Retina (tissue), 1 donor: ENCODE results near the gene PLEKHA8.

Experiments used
- DNase-seq: peaks from one replicate; pipeline ENCODE4 v3.0.0-alpha.2; 2016

The PLEKHA8 gene

GRCh38 chr7:30171766-30172447 is 143.7 kb downstream of the PLEKHA8 start:
- no peak for DNase-seq

GRCh38 chr7:30172451-30172850 is 144.2 kb downstream of the PLEKHA8 start:
- DNase-seq, result no peak

DNA sequence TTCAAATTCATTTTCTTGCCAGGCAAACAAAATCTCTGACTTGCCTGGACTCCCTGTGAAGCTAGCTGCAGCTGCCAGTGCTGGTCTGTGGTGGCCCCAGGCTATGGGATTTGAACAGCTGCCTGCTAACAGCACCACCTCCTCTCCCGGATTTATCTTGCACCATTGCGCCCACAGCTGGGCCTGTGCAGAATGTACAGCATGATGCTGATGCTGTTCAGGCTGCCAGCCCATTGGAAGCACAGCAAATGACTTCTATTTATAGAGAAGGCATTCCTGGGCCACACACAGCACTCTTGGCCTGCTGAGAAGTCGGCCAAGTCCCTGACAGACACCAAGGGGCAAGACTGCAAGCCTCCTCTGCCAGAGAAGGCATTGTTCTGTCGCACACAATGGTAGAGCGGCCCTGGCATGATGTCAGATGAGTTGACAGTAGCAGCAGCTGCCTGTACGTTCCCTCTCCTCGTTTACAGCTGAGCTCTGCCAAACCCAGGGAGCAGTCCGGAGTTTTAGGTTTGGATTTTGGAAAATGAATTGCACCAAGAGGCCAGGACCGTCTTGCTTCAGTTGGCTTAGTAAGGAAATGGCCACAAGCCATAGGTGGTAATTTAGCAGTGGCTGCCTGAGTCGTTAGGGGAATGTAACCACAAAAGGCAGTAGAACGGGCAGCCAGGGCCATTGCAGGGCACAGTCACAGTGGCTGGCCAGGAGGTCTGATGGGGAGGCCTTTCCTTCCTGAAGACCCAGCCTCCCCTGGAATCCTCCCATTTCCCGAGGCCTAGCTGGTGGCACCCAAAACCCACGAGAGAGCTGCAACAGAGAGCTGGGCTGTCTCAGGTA is 145.1 kb downstream of the PLEKHA8 start:
- DNase-seq, result peak; percentile 80

DNA sequence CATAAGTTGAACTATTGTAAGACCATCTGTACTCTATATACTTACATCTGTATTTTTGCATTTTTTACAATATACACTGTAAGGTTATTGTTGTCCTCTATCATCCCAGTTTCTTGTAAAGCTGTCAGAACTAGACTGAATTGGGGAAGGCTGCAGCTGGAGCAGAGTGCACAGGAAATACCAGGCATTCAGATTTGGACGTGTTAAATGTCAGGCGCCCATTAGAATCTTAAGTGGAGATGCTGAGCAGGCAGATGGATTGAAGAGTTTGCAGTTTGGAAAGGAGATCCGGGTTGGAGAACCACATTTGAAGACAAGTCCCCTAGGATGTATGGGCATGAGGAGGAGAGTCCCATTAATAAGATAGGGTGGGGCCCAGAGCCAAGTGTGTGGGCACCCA is 147.0 kb downstream of the PLEKHA8 start:
- no peak for DNase-seq

GRCh38 chr7:30175636-30176147 is 147.5 kb downstream of the PLEKHA8 start:
- DNase-seq, result no peak

DNA sequence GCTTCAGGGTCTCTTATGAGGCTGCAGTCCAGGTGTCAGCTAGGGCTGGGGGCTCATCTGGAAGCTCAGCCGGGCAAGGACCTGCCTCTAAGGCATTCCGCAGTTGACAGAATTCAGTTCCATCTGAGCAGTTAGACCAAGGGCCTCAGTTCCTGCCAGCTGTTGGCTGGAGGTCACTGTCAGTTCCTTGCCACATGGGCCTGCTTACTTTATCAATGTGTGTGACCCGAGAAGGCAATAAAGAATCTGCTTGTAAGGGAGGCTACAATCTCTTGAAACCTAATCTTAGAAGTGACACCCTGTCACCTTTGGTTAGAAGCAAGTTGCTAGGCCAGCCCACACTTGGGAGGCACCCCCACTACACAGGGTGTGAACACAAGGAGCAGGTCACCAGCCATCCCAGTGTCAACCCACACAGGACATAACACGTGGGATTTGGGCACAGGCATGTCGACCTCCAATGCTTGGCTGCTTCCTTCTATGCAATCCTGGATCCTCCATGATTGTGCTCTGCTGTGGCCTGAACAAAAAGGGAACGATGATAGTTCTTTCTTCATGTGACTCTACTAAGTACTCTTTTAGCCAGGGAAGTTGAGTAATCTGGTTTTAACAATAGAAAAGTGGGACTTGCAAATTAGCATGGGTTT is 148.4 kb downstream of the PLEKHA8 start:
- DNase-seq, result no peak

GRCh38 chr7:30177186-30177585 is 149.0 kb downstream of the PLEKHA8 start:
- DNase-seq, result no peak

DNA sequence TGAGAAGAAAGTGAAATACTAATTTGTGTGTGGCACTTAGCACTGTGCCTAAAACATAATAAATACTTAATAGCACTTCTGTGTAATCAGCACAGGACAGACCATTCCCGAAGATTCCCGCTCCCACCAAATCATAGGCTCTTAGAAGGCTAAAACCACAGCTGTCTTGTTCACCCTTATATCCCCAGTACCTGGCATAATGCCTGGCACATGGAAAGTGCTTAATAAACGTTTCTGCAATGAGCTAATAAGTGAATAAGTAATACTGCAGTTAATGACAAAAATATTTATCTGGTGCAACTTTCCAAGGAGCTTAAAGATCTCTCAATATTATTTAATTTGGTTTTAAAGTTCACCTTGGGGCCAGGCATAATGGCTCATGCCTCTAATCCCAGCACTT is 149.8 kb downstream of the PLEKHA8 start:
- DNase-seq, result no peak

DNA sequence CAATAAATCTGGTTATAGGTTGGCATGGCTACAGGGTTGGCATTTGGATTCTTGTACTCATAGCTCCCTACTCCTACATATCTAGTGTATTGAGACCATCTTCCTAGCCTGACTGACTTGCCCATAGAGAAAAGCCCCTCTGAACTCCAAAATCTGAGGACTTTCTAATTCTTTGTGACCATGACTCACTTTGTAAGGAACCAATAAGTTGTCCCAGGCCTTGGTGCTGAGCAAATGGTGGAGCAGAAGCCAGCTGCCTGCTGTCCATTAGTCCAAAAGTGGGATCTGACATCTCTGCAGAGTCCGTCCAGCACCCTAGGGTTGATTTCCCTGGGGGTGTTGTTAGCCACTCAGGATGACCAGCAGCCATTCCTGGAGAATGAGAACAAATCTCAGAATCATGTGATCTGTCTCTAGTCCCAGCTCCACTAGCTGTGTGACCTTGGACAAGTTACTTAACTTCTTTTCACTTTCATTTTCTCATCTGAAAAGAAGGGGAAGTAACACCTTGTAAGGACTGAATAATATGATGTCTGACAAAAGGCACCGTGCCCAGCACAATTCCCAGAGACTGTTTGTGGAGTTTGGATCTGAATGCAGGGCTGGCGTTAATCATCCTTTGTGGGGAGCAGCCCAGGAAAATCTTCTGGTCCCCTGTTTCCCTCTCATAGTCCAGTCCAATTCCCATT is 150.7 kb downstream of the PLEKHA8 start:
- DNase-seq, result no peak
